ENCODE measurements around the gene SOX15. TPM values are rescaled to one million over a fixed set of nuclear protein-coding genes. Genes with fewer than 3 reads are reported as not detected.

Gene SOX15
- polyA plus RNA-seq, 4 donors: 3.3 to 4.3 (median 4.0) TPM

Other genes starting within 250 kb of the SOX15 start
- gene KCTD11, start 237.9 kb downstream of the SOX15 start, polyA plus RNA-seq (ENCODE audit: insufficient read length in 4 of 4): 10 to 100 TPM; 12.4 to 13.6 (median 12.9) TPM
- gene TMEM95, start 234.9 kb downstream of the SOX15 start, polyA plus RNA-seq (ENCODE audit: insufficient read length in 4 of 4): not detected
- gene TNK1, start 209.0 kb downstream of the SOX15 start, polyA plus RNA-seq (ENCODE audit: insufficient read length in 4 of 4): 1 to 10 TPM; 3.2 to 7.2 (median 4.5) TPM
- 10 to 100 TPM; 30.5 to 46.3 (median 38.1) TPM for gene PLSCR3, start 195.6 kb downstream of the SOX15 start, polyA plus RNA-seq (ENCODE audit: insufficient read length in 4 of 4)
- 100 to 1,000 TPM in 1 of 4 donors, 10 to 100 TPM in 3; 78.9 to 105 (median 86.2) TPM for gene TMEM256, start 186.0 kb downstream of the SOX15 start, polyA plus RNA-seq (ENCODE audit: insufficient read length in 4 of 4)
- gene NLGN2, start 182.2 kb downstream of the SOX15 start, polyA plus RNA-seq (ENCODE audit: insufficient read length in 4 of 4): 10 to 100 TPM; 22.8 to 32.6 (median 24.9) TPM
- gene SPEM1, start 169.8 kb downstream of the SOX15 start, polyA plus RNA-seq (ENCODE audit: insufficient read length in 4 of 4): under 1 TPM in 1 of 4 donors, not detected in 3; 0.09 TPM
- gene SPEM2, start 164.5 kb downstream of the SOX15 start, polyA plus RNA-seq (ENCODE audit: insufficient read length in 4 of 4): under 1 TPM in 2 of 4 donors, not detected in 2; 0.12 TPM
- not detected for gene SPEM3, start 161.2 kb downstream of the SOX15 start, polyA plus RNA-seq (ENCODE audit: insufficient read length in 4 of 4)
- gene TMEM102, start 154.7 kb downstream of the SOX15 start, polyA plus RNA-seq (ENCODE audit: insufficient read length in 4 of 4): 1 to 10 TPM; 3.6 to 5.6 (median 4.3) TPM
- 1 to 10 TPM; 6.0 to 8.6 (median 7.8) TPM for gene FGF11, start 150.6 kb downstream of the SOX15 start, polyA plus RNA-seq (ENCODE audit: insufficient read length in 4 of 4)
- gene CHRNB1, start 145.0 kb downstream of the SOX15 start, polyA plus RNA-seq (ENCODE audit: insufficient read length in 4 of 4): 10 to 100 TPM; 10.1 to 11.7 (median 11.3) TPM
- gene ZBTB4, start 110.5 kb downstream of the SOX15 start, polyA plus RNA-seq (ENCODE audit: insufficient read length in 4 of 4): 10 to 100 TPM; 38.6 to 47.4 (median 44.3) TPM
- gene SLC35G6, start 108.6 kb downstream of the SOX15 start, polyA plus RNA-seq (ENCODE audit: insufficient read length in 4 of 4): under 1 TPM in 3 of 4 donors, not detected in 1; 0.16 to 0.22 (median 0.21) TPM
- gene POLR2A, start 105.7 kb downstream of the SOX15 start, polyA plus RNA-seq (ENCODE audit: insufficient read length in 4 of 4): 100 to 1,000 TPM; 117 to 158 (median 121) TPM
- 10 to 100 TPM; 25.3 to 32.5 (median 29.0) TPM for gene TNFSF12, start 41.0 kb downstream of the SOX15 start, polyA plus RNA-seq (ENCODE audit: insufficient read length in 4 of 4)
- 10 to 100 TPM; 13.2 to 17.8 (median 14.3) TPM for gene TNFSF13, start 31.3 kb downstream of the SOX15 start, polyA plus RNA-seq (ENCODE audit: insufficient read length in 4 of 4)
- 10 to 100 TPM; 68.1 to 81.1 (median 78.1) TPM for gene SENP3, start 28.2 kb downstream of the SOX15 start, polyA plus RNA-seq (ENCODE audit: insufficient read length in 4 of 4)
- gene CD68, start 10.5 kb downstream of the SOX15 start, polyA plus RNA-seq (ENCODE audit: insufficient read length in 4 of 4): 10 to 100 TPM; 43.0 to 78.7 (median 53.9) TPM
- gene MPDU1, start 6.2 kb downstream of the SOX15 start, polyA plus RNA-seq (ENCODE audit: insufficient read length in 4 of 4): 100 to 1,000 TPM; 110 to 122 (median 119) TPM
- gene FXR2, start 24.8 kb upstream of the SOX15 start, polyA plus RNA-seq (ENCODE audit: insufficient read length in 4 of 4): 10 to 100 TPM; 46.5 to 54.2 (median 46.9) TPM
- gene SAT2, start 37.7 kb upstream of the SOX15 start, polyA plus RNA-seq (ENCODE audit: insufficient read length in 4 of 4): 100 to 1,000 TPM; 124 to 145 (median 139) TPM
- gene SHBG, start 40.0 kb upstream of the SOX15 start, polyA plus RNA-seq (ENCODE audit: insufficient read length in 4 of 4): 1 to 10 TPM; 3.5 to 5.7 (median 4.0) TPM
- gene ATP1B2, start 60.8 kb upstream of the SOX15 start, polyA plus RNA-seq (ENCODE audit: insufficient read length in 4 of 4): 10 to 100 TPM; 18.6 to 26.1 (median 21.2) TPM
- gene TP53, start 97.4 kb upstream of the SOX15 start, polyA plus RNA-seq (ENCODE audit: insufficient read length in 4 of 4): 10 to 100 TPM; 69.4 to 74.4 (median 70.7) TPM
- 10 to 100 TPM; 12.7 to 16.3 (median 14.2) TPM for gene WRAP53, start 98.4 kb upstream of the SOX15 start, polyA plus RNA-seq (ENCODE audit: insufficient read length in 4 of 4)
- gene EFNB3, start 115.1 kb upstream of the SOX15 start, polyA plus RNA-seq (ENCODE audit: insufficient read length in 4 of 4): 10 to 100 TPM; 19.0 to 29.4 (median 23.6) TPM
- under 1 TPM; 0.28 to 0.45 (median 0.37) TPM for gene DNAH2, start 127.7 kb upstream of the SOX15 start, polyA plus RNA-seq (ENCODE audit: insufficient read length in 4 of 4)
- 10 to 100 TPM; 21.8 to 28.1 (median 22.8) TPM for gene KDM6B, start 244.1 kb upstream of the SOX15 start, polyA plus RNA-seq (ENCODE audit: insufficient read length in 4 of 4)

All from right renal pelvis (tissue), 4 donors.